Kidney (tissue), 14 donors: ENCODE measurements around the gene PRPSAP1. TPM values are rescaled to one million over a fixed set of nuclear protein-coding genes. Genes with fewer than 3 reads are reported as not detected.

Experiments
- DNase-seq, 5 donors: peaks; one replicate each; pipeline ENCODE4 v3.0.0-alpha.2; 2013 to 2020
- FAIRE-seq: peaks from 2 replicates; lab custom pipeline; 2012; peaks lifted over from hg19 to GRCh38; lab: Jason Lieb, UNC
- H3K27ac ChIP-seq, 2 donors: one replicate each; pipeline ENCODE4 v1.7.0; 2013; ENCODE audit warnings: low read depth in 2 of 2, low read length in 2 of 2, inconsistent platforms in 1 of 2
- H3K27me3 ChIP-seq: one replicate; pipeline ENCODE4 v1.7.1; 2013; ENCODE audit warnings: low read length, inconsistent platforms; ENCODE audit not compliant: control insufficient read depth, insufficient read depth
- H3K36me3 ChIP-seq, 3 donors: one replicate each; pipeline versions ENCODE4 v1.7.0 to v1.7.1; 2013; ENCODE audit warnings: low read length in 3 of 3, control low read depth in 1 of 3, inconsistent platforms in 1 of 3; ENCODE audit not compliant: insufficient read depth in 3 of 3, control insufficient read depth in 2 of 3
- H3K4me1 ChIP-seq, 3 donors: one replicate each; pipeline versions ENCODE4 v1.7.0 to v1.7.1; 2013; ENCODE audit warnings: low read length in 3 of 3, inconsistent platforms in 1 of 3, low read depth in 1 of 3; ENCODE audit not compliant: control insufficient read depth in 2 of 3, insufficient read depth in 2 of 3
- H3K4me3 ChIP-seq, 3 donors: one replicate each; pipeline versions ENCODE4 v1.7.0 to v1.8.1; 2013; ENCODE audit warnings: low read length in 3 of 3, control low read depth in 1 of 3, inconsistent platforms in 1 of 3
- H3K9ac ChIP-seq, 3 donors: one replicate each; pipeline versions ENCODE4 v1.7.0 to v1.7.1; 2013; ENCODE audit warnings: low read length in 3 of 3, control low read depth in 1 of 3, inconsistent platforms in 1 of 3
- H3K9me3 ChIP-seq, 3 donors: one replicate each; pipeline versions ENCODE4 v1.7.0 to v1.7.1; 2013; ENCODE audit warnings: low read length in 3 of 3, control low read depth in 1 of 3, inconsistent platforms in 1 of 3; ENCODE audit not compliant: control insufficient read depth in 2 of 3, insufficient read depth in 1 of 3
- CTCF ChIP-seq: IDR thresholded peaks from 3 replicates; pipeline ENCODE4 v1.5.1; 2012; ENCODE audit warnings: mild to moderate bottlenecking, moderate library complexity, borderline replicate concordance; ENCODE audit not compliant: insufficient read depth; ENCODE audit errors: extremely low read depth
- intact Hi-C: fragments of 100-400 bp; cut with DNase I; formaldehyde crosslinking; loops from one replicate; pipeline ENCODE4 v1.11.1; 2022
- polyA plus RNA-seq: library from polyadenylated mRNA; stranded (reverse); fragments of 350-450 nt; fragmentation: Illumina TruSeq; extraction: RNeasy Lipid Tissue Mini Kit (QIAGEN cat#74804); gene quantifications from one replicate; pipeline ENCODE4 v1.2.3, GENCODE V29; 2014; ENCODE audit warnings: low read depth, low replicate concordance; ENCODE audit not compliant: insufficient read depth
- total RNA-seq: library from RNA; stranded (reverse); fragmentation: NEBNext Ultra II Directional; extraction: Animal tissue kit (Norgen Biotek cat#: 25700); gene quantifications from one replicate; pipeline ENCODE4 v1.2.1, GENCODE V29; 2021
- donor health status: control.
- donor health status: control.
- donor health status: control.
- donor health status: control.
- donor health status: control.
- donor health status: DM: yes; HTN: yes; CAD: no.
- donor health status: Normal renal cell carcinoma (clear cell type).

The PRPSAP1 gene
- total and polyA plus RNA-seq, 2 donors from 2014 or later = 37.6 to 39.9 TPM

GRCh38 chr17:76399175-76400172 lies 45.8 kb upstream of the PRPSAP1 start:
- no peak overlapping the region for H3K4me3 ChIP-seq
- DNase-seq (no peak), FAIRE-seq (no peak)
- H3K9me3 ChIP-seq = no peaks in the 10 kb centered on the region
- H3K36me3 ChIP-seq = peaks cover 2 to 56% (median 36%) of the 10 kb centered on the region in 3 donors
- H3K4me1 ChIP-seq = no peaks in the 10 kb centered on the region
- no peak for TF ChIP-seq CTCF
- no peak overlapping the region for H3K27ac ChIP-seq
- H3K9ac ChIP-seq = no peak overlapping the region
- no peaks in the 10 kb centered on the region for H3K27me3 ChIP-seq
- intact Hi-C loops = loop anchor here (5.0 kb wide), 1 partner anchor 92 kb away; the partner anchor contains the start of gene QRICH2

GRCh38 chr17:76398523-76399174 lies 44.9 kb upstream of the PRPSAP1 start:
- intact Hi-C loops = loop anchor here (5.0 kb wide), 1 partner anchor 91 kb away; the partner anchor contains the start of gene QRICH2
- no peak overlapping the region for H3K9ac ChIP-seq
- no peak for TF ChIP-seq CTCF
- no peak for FAIRE-seq
- peak in 1 of 5 donors; percentile 40 for DNase-seq
- no peaks in the 10 kb centered on the region for H3K4me1 ChIP-seq
- no peak overlapping the region for H3K27ac ChIP-seq
- no peaks in the 10 kb centered on the region for H3K27me3 ChIP-seq
- no peak overlapping the region for H3K4me3 ChIP-seq
- peaks cover 2 to 56% (median 41%) of the 10 kb centered on the region in 3 donors for H3K36me3 ChIP-seq
- H3K9me3 ChIP-seq = no peaks in the 10 kb centered on the region

GRCh38 chr17:76397687-76398522 lies 44.2 kb upstream of the PRPSAP1 start:
- Histone ChIP-seq H3K4me1 (no peaks in the 10 kb centered on the region), H3K36me3 (peaks cover 2 to 55% (median 41%) of the 10 kb centered on the region in 3 donors), H3K9ac (no peak overlapping the region), H3K9me3 (no peaks in the 10 kb centered on the region), H3K4me3 (no peak overlapping the region), H3K27me3 (no peaks in the 10 kb centered on the region), H3K27ac (no peak overlapping the region)
- FAIRE-seq (no peak), DNase-seq (peak; percentile 93 to 95 (median 94))
- intact Hi-C loops = loop anchor here (5.0 kb wide), 1 partner anchor 91 kb away; the partner anchor contains the start of gene QRICH2
- TF ChIP-seq CTCF = peak; percentile 99
